ENCODE measurements around the gene KLHL42. TPM values are rescaled to one million over a fixed set of nuclear protein-coding genes. Genes with fewer than 3 reads are reported as not detected.

Gene KLHL42
- total RNA-seq, 1 donor from 2014 or later = 7.4 TPM

- peak; percentile 44 for DNase-seq (ENCODE audit: low read depth)
Observed at GRCh38 chr12:27780612-27781408, 777 bp downstream of the KLHL42 start.

GRCh38 chr12:27781680-27782079 lies 1.6 kb downstream of the KLHL42 start:
- no peak for DNase-seq (ENCODE audit: low read depth)

- no peak for DNase-seq (ENCODE audit: low read depth)
Observed at GRCh38 chr12:27782481-27782880, 2.4 kb downstream of the KLHL42 start.

GRCh38 chr12:27785882-27786570 lies 6.0 kb downstream of the KLHL42 start:
- no peak for DNase-seq (ENCODE audit: low read depth)

GRCh38 chr12:27787559-27787958 lies 7.5 kb downstream of the KLHL42 start:
- no peak for DNase-seq (ENCODE audit: low read depth)

DNA sequence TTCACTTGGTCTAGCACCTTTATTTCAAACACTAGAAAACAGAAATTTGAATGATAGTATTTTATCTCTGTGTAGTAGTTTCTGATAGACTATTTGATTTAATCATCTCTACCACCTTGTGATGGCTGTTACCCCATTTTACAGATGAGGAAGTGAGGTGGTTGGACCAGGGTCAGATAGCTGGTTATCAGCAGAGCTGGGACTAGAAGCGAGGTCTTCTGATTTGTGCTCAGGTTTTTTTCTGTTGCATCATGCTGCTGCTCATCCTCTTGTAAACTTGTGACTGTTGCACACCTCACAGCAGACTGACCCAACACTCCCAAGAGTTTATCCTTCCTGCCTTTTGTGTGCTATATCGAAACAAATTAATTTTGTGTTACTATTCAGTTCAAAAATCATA lies 10.1 kb downstream of the KLHL42 start:
- no peak for DNase-seq (ENCODE audit: low read depth)

GRCh38 chr12:27794818-27795584 lies 15.0 kb downstream of the KLHL42 start:
- DNase-seq (ENCODE audit: low read depth) = no peak

DNA sequence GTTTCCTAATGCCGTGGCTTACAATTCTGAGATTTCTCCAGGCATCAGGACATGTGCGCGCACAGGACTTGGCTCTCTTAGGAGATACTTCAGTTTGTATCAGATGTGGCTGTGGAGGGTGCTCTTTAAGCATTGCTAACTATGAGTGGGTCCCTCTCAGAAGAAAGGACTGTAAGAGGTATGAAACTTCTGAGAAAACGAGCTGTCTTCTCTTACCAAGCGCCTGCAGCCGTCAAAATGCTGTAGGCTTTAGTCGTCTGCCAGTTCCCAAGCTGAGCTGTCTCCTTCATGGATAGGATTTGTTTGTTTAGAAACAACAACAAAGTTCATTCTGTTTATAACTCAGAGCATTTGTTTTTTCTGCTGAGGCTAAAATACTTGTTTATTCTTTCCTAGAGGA lies 16.1 kb downstream of the KLHL42 start:
- no peak for DNase-seq (ENCODE audit: low read depth)

- DNase-seq (ENCODE audit: low read depth) = no peak
Observed at GRCh38 chr12:27797301-27798025, 17.4 kb downstream of the KLHL42 start.

DNA sequence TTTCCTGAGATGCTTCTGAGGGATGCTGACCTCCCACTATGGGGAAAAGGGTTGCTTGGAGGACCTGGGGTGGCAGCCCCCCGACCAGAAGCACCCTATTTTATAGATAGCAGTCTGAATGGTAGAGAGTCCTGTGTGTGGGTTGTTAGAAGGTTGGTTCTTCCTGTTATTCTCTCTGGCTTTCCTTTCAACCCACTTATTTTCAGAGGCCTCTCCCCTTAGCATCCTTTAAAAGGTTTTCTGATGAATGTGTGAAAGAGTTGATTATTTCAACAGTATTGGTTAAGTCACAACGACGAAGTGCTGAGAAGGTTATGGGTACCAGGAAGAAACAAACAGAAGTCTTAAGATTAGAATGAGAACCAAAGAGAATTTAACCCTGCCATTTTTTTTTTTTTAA lies 20.8 kb downstream of the KLHL42 start:
- DNase-seq (ENCODE audit: low read depth) = no peak

DNA sequence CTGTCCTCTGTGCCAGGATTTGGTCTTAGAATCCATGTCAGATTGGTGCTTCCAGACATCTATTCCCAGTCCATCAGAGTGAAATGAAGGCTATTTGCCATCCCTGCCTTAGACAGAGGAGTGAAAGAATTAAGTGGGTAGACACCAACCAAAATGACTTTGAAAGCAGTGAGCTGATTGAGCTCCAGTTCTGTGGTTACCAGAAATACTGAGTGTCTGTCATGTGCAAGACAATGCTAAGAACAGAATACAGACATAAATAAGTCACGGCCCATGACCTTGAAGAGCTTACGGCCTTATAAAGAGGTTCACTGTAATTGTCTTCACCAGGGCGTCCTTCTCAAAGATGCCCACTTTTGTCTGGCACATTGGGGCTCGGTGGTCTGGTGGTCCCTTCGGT lies 21.6 kb downstream of the KLHL42 start:
- DNase-seq (ENCODE audit: low read depth) = no peak

DNA sequence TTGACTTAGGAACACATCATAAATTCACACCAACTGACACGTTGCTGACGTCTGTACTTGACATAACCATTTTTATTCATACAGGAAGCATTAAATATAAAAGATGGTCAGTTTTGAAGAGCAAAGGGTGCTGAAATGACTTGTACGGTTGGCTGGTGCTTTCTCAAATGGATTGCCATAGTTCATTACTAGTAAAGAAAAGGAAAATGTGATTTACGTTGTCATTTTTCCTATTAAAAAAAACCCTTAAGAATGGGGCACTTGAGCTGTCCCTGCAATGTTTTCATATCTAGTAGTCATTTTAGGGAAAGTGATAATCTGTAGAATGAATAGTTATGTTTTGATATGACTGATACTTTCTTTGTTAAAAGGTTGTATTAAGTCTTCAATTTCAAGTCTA lies 22.5 kb downstream of the KLHL42 start:
- DNase-seq (ENCODE audit: low read depth) = no peak

DNA sequence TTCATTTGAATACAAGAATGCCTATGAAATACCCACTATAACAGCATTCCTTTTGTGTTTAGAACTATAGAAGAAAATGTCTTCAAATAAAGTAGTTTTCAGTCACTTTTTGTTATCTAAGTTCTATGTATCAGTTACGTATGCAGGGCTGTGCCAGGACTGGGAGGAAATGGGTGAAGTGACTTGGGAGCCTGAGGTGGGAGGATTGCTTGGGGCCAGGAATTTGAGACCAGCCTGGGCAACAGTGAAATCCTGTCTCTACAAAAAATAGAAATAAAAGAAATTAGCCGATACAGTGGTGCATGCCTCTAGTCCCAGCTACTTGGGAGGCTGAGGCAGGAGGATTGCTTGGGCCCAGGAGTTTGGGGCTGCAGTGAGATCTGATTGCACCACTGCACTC lies 22.9 kb downstream of the KLHL42 start:
- no peak for DNase-seq (ENCODE audit: low read depth)

DNA sequence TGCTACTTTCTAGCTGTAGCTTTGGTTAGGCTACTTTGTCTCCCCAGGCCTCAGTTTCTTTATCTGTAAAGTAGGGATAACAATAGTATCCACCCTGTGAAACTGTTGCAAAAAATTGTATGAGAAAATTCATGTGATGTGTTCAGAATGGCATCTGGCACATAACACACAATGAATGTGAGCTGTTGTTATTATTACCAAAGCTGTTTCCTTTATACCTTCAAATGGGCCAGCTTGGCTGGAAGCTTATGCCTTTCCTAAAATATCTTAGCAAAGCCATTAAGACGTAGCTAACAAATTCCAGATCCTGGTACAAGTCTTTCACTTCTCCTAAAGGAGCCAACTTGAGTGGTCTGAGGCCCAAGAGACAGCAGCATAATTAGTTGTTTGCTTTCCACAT lies 25.2 kb downstream of the KLHL42 start:
- DNase-seq (ENCODE audit: low read depth) = no peak

GRCh38 chr12:27806259-27806658 lies 26.2 kb downstream of the KLHL42 start:
- no peak for DNase-seq (ENCODE audit: low read depth)

GRCh38 chr12:27807063-27807703 lies 27.1 kb downstream of the KLHL42 start:
- no peak for DNase-seq (ENCODE audit: low read depth)

- no peak for DNase-seq (ENCODE audit: low read depth)
Observed at GRCh38 chr12:27808841-27809240, 28.8 kb downstream of the KLHL42 start.

- DNase-seq (ENCODE audit: low read depth) = no peak
Observed at GRCh38 chr12:27810756-27811155, 30.7 kb downstream of the KLHL42 start.

DNA sequence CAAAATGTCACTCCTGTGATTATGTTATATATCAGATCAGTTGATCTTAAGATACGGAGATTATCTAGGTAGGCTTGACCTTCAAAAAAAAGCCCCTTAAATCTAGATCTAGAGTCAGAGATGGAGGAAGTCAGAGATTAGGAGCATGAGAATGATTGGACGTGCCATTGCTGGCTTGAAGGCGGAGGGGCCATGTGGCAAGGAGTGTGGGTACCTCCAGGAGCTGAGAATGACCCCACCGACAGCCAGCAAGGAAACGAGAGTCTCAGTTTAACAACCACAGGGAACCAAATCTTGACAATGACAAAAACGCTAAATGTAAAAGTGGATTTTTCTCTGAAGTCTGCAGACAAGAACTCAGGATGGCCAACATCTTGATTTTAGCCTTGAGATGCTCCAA lies 32.5 kb downstream of the KLHL42 start:
- no peak for DNase-seq (ENCODE audit: low read depth)

- DNase-seq (ENCODE audit: low read depth) = no peak
Observed at GRCh38 chr12:27814411-27814810, 34.4 kb downstream of the KLHL42 start.

Measured in myocyte (in vitro differentiated cells).